ENCODE results near the gene PTPRG. TPM values are rescaled to one million over a fixed set of nuclear protein-coding genes. Genes with fewer than 3 reads are reported as not detected.
"Not testable (repeated sequence)": the region's sequence is repeated elsewhere in the genome, so short reads cannot be mapped to it uniquely, and the experiment has no call there.

PTPRG gene
- total and polyA plus RNA-seq, 2 donors, result 3.9 to 4.1 TPM

DNA sequence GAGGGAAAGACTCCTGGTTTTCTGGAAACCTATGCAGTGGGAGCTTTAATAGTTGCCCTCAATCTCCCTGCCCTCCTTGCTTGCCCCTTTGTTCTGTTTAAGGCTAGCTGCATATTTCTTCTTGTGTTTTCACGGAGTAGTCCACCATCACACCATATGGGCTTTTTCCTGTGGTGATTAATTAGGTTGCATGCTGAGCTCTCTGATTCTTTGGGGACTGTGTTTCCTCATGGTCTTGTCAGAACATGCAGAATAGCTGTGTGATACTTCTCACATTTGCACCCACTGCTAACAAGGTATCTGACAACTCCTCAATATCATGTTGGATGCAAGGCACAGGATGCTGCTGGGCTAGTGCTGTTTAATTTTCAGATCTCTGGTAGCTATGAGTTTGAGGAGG, 139.6 kb downstream of the PTPRG start:
- WGBS, result 57% methylated on average over 1 of the region's 1 CpG
- no peaks in the 10 kb centered on the region for H3K36me3 ChIP-seq (ENCODE audit: control insufficient read depth in 2 of 2, insufficient read depth in 2 of 2, low read length in 1 of 2)
- no peak for DNase-seq (ENCODE audit: low read depth in 6 of 9, low spot score in 9 of 9)

DNA sequence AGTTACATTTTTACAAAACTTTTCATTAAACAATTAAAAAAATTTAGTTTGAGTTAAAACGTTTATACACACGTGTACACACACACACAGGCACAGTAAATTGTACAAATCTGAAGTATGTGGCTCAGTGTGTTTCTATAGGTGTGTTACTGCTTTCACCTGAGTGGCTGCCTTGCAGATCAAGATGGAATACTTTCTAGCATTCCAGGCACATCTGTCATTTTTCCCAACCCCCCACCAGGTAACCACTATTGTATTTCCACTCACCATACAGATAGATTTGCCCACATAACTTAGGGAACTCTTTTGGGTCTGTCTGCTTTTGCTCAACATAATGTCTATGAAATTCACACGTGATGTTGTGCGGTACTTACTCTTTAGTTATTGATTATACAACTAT, 141.1 kb downstream of the PTPRG start:
- no peak overlapping the region for H3K4me3 ChIP-seq (ENCODE audit: low read length in 2 of 2)
- H3K9me3 ChIP-seq (ENCODE audit: control insufficient read depth in 2 of 2, insufficient read depth in 1 of 2, low read length in 1 of 2), result no peaks in the 10 kb centered on the region
- H3K27me3 ChIP-seq (ENCODE audit: control insufficient read depth in 2 of 2, insufficient read depth in 1 of 2, low read length in 1 of 2), result no peaks in the 10 kb centered on the region
- H3K36me3 ChIP-seq (ENCODE audit: control insufficient read depth in 2 of 2, insufficient read depth in 2 of 2, low read length in 1 of 2), result no peaks in the 10 kb centered on the region
- DNase-seq (ENCODE audit: low read depth in 6 of 9, low spot score in 9 of 9), result no peak
- no peaks in the 10 kb centered on the region for H3K4me1 ChIP-seq (ENCODE audit: control insufficient read depth in 2 of 2, insufficient read depth in 2 of 2, low read length in 2 of 2)
- no peak overlapping the region for H3K27ac ChIP-seq (ENCODE audit: low read depth in 1 of 2, low read length in 1 of 2)
- WGBS, result 87% methylated on average over 4 of the region's 4 CpGs

More for the DNA sequence above, 139.6 kb downstream of the PTPRG start:
- no peaks in the 10 kb centered on the region for H3K4me1 ChIP-seq (ENCODE audit: control insufficient read depth in 2 of 2, insufficient read depth in 2 of 2, low read length in 2 of 2)
- no peak overlapping the region for H3K27ac ChIP-seq (ENCODE audit: low read depth in 1 of 2, low read length in 1 of 2)
- no peak overlapping the region for H3K4me3 ChIP-seq (ENCODE audit: low read length in 2 of 2)
- no peaks in the 10 kb centered on the region for H3K27me3 ChIP-seq (ENCODE audit: control insufficient read depth in 2 of 2, insufficient read depth in 1 of 2, low read length in 1 of 2)
- H3K9me3 ChIP-seq (ENCODE audit: control insufficient read depth in 2 of 2, insufficient read depth in 1 of 2, low read length in 1 of 2), result no peaks in the 10 kb centered on the region

DNA sequence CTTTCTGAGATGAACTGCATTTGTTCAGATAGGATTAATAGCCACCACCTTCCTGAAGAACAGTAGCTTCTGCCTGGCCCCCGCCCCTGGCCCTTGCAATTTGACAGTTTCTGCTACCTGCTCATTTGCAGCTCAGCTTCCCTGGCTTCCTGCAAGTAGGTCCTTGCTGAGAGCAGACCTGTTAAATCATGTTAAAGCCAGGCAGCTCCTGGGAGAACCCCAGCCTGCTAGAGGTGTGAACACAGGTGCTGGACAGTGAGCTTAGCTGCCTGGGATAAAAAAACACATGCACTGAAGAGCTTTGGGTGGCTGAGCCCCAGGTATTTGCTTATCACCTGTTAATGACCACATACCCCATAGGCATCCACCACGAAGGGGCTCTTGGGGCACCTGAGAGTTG, 143.4 kb downstream of the PTPRG start:
- H3K4me1 ChIP-seq (ENCODE audit: control insufficient read depth in 2 of 2, insufficient read depth in 2 of 2, low read length in 2 of 2), result no peaks in the 10 kb centered on the region
- H3K4me3 ChIP-seq (ENCODE audit: low read length in 2 of 2), result no peak overlapping the region
- no peaks in the 10 kb centered on the region for H3K9me3 ChIP-seq (ENCODE audit: control insufficient read depth in 2 of 2, insufficient read depth in 1 of 2, low read length in 1 of 2)
- no peak for DNase-seq (ENCODE audit: low read depth in 6 of 9, low spot score in 9 of 9)
- WGBS, result 80% methylated on average over 2 of the region's 2 CpGs
- H3K36me3 ChIP-seq (ENCODE audit: control insufficient read depth in 2 of 2, insufficient read depth in 2 of 2, low read length in 1 of 2), result no peaks in the 10 kb centered on the region
- H3K27ac ChIP-seq (ENCODE audit: low read depth in 1 of 2, low read length in 1 of 2), result no peak overlapping the region
- H3K27me3 ChIP-seq (ENCODE audit: control insufficient read depth in 2 of 2, insufficient read depth in 1 of 2, low read length in 1 of 2), result no peaks in the 10 kb centered on the region

DNA sequence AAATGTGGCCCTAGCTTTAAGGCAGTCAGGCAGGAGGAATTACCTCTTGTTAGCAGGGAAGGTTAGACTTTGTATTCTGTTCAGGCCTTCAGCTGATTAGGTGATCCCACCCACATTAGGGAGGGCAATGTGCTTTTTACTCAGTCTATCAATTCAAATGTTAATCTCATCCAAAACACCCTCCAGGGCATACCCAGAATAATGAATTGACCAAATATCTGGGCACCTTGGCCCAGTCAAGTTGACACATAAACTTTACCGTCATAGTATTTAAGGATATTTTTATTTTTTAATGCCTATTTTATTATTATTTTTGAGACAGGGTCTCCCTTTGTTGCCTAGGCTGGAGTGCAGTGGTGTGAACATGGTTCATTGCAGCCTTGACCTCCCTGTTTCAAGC, 146.1 kb downstream of the PTPRG start:
- no peaks in the 10 kb centered on the region for H3K36me3 ChIP-seq (ENCODE audit: control insufficient read depth in 2 of 2, insufficient read depth in 2 of 2, low read length in 1 of 2)
- WGBS, result 100% methylated on average over 1 of the region's 1 CpG
- no peaks in the 10 kb centered on the region for H3K27me3 ChIP-seq (ENCODE audit: control insufficient read depth in 2 of 2, insufficient read depth in 1 of 2, low read length in 1 of 2)
- no peak overlapping the region for H3K27ac ChIP-seq (ENCODE audit: low read depth in 1 of 2, low read length in 1 of 2)
- no peak overlapping the region for H3K4me3 ChIP-seq (ENCODE audit: low read length in 2 of 2)
- DNase-seq (ENCODE audit: low read depth in 6 of 9, low spot score in 9 of 9), result no peak
- H3K9me3 ChIP-seq (ENCODE audit: control insufficient read depth in 2 of 2, insufficient read depth in 1 of 2, low read length in 1 of 2), result no peaks in the 10 kb centered on the region
- no peaks in the 10 kb centered on the region for H3K4me1 ChIP-seq (ENCODE audit: control insufficient read depth in 2 of 2, insufficient read depth in 2 of 2, low read length in 2 of 2)

DNA sequence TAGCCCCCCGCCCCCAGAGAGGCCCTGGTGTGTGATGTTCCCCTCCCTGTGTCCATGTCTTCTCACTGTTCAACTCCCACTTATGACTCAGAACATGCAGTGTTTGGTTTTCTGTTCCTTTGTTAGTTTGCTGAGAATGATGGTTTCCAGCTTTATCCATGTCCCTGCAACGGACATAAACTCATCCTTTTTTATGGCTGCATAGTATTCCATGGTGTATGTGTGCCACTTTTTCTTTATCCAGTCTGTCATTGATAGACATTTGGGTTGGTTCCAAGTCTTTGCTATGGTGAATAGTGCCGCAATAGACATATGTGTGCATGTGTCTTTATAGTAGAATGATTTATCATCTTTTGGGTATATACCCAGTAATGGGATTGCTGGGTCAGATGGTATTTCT, 149.5 kb downstream of the PTPRG start:
- H3K36me3 ChIP-seq (ENCODE audit: control insufficient read depth in 2 of 2, insufficient read depth in 2 of 2, low read length in 1 of 2); H3K27ac ChIP-seq (ENCODE audit: low read depth in 1 of 2, low read length in 1 of 2); H3K4me3 ChIP-seq (ENCODE audit: low read length in 2 of 2); H3K27me3 ChIP-seq (ENCODE audit: control insufficient read depth in 2 of 2, insufficient read depth in 1 of 2, low read length in 1 of 2); H3K9me3 ChIP-seq (ENCODE audit: control insufficient read depth in 2 of 2, insufficient read depth in 1 of 2, low read length in 1 of 2); H3K4me1 ChIP-seq (ENCODE audit: control insufficient read depth in 2 of 2, insufficient read depth in 2 of 2, low read length in 2 of 2); DNase-seq (ENCODE audit: low read depth in 6 of 9, low spot score in 9 of 9): not testable (repeated sequence)
- WGBS, result 95% methylated on average over 3 of the region's 3 CpGs

DNA sequence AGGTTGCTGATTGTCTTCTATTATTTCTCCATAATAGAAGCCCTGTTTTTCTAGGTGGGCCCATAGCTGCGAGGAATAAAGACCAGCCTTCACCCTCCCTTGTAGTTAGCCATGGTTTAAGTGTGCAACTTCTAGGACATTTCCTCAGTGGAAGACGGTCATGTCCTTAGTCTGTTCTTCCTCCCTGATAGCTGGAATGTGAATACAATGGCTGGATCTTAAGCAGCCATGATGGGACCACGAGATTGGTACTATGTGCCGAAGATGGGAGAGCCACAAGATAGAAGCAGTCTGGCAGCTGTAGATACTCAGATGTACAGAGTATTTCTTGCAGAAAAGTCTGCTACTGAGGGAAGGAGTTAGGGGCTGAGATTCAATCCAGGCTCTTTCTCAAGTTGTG, 152.9 kb downstream of the PTPRG start:
- Histone ChIP-seq H3K27me3 (ENCODE audit: control insufficient read depth in 2 of 2, insufficient read depth in 1 of 2, low read length in 1 of 2) (no peaks in the 10 kb centered on the region), H3K9me3 (ENCODE audit: control insufficient read depth in 2 of 2, insufficient read depth in 1 of 2, low read length in 1 of 2) (no peaks in the 10 kb centered on the region), H3K4me1 (ENCODE audit: control insufficient read depth in 2 of 2, insufficient read depth in 2 of 2, low read length in 2 of 2) (no peaks in the 10 kb centered on the region), H3K4me3 (ENCODE audit: low read length in 2 of 2) (no peak overlapping the region), H3K27ac (ENCODE audit: low read depth in 1 of 2, low read length in 1 of 2) (no peak overlapping the region), H3K36me3 (ENCODE audit: control insufficient read depth in 2 of 2, insufficient read depth in 2 of 2, low read length in 1 of 2) (no peaks in the 10 kb centered on the region)
- 59% methylated on average over 4 of the region's 4 CpGs for WGBS
- no peak for DNase-seq (ENCODE audit: low read depth in 6 of 9, low spot score in 9 of 9)

DNA sequence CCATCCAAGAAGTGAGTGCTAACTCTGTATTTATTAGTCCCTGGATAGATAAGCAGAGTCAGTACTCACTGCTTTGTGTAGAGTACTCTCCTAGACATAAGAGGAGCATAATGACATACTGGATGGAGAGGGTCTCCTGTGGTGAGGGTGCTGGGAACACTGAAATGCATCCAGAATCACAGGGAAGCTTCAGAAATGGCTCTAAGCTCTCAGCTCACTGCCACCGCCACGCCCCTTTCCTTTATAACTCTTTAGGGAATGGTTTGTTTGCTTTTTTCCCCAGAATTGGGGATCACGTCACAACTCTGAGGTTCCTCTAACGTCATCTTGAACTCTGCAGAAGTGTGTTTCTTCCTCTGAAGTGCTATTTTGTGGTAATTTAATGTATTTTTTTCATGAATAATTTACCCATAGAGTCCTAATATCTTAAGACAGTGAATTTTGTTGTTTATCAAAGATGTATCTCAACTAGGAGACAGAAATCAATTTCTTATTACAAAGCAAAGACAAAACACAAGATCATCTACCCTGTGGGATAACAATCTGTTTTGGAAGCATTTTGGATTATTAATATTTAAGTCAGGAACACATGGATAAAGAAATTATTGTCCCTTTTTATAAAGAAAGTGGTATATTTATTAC, 154.6 kb downstream of the PTPRG start:
- Histone ChIP-seq H3K9me3 (ENCODE audit: control insufficient read depth in 2 of 2, insufficient read depth in 1 of 2, low read length in 1 of 2) (no peaks in the 10 kb centered on the region), H3K4me1 (ENCODE audit: control insufficient read depth in 2 of 2, insufficient read depth in 2 of 2, low read length in 2 of 2) (no peaks in the 10 kb centered on the region), H3K4me3 (ENCODE audit: low read length in 2 of 2) (no peak overlapping the region), H3K27me3 (ENCODE audit: control insufficient read depth in 2 of 2, insufficient read depth in 1 of 2, low read length in 1 of 2) (no peaks in the 10 kb centered on the region), H3K27ac (ENCODE audit: low read depth in 1 of 2, low read length in 1 of 2) (no peak overlapping the region), H3K36me3 (ENCODE audit: control insufficient read depth in 2 of 2, insufficient read depth in 2 of 2, low read length in 1 of 2) (no peaks in the 10 kb centered on the region)
- no peak for DNase-seq (ENCODE audit: low read depth in 6 of 9, low spot score in 9 of 9)
- 88% methylated on average over 4 of the region's 4 CpGs for WGBS

DNA sequence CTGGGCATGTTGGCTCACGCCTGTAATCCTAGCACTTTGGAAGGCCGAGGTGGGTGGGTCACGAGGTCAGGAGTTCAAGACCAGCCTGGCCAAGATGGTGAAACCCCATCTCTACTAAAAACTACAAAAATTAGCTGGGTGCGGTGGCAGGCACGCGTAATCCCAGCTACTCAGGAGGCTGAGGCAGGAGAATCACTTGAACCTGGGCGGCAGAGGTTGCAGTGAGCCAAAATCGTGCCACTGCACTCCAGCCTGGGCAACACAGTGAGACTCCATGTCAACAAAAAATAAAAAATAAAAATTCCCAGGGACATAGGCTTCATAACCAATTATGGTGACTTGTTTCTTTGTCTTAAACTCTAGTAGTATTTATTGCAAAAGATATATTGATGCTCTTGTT, 155.3 kb downstream of the PTPRG start:
- H3K4me1 ChIP-seq (ENCODE audit: control insufficient read depth in 2 of 2, insufficient read depth in 2 of 2, low read length in 2 of 2); DNase-seq (ENCODE audit: low read depth in 6 of 9, low spot score in 9 of 9); H3K27ac ChIP-seq (ENCODE audit: low read depth in 1 of 2, low read length in 1 of 2); H3K36me3 ChIP-seq (ENCODE audit: control insufficient read depth in 2 of 2, insufficient read depth in 2 of 2, low read length in 1 of 2); H3K9me3 ChIP-seq (ENCODE audit: control insufficient read depth in 2 of 2, insufficient read depth in 1 of 2, low read length in 1 of 2); H3K4me3 ChIP-seq (ENCODE audit: low read length in 2 of 2); H3K27me3 ChIP-seq (ENCODE audit: control insufficient read depth in 2 of 2, insufficient read depth in 1 of 2, low read length in 1 of 2): not testable (repeated sequence)
- whole genome bisulfite sequencing, result 89% methylated on average over 8 of the region's 8 CpGs

DNA sequence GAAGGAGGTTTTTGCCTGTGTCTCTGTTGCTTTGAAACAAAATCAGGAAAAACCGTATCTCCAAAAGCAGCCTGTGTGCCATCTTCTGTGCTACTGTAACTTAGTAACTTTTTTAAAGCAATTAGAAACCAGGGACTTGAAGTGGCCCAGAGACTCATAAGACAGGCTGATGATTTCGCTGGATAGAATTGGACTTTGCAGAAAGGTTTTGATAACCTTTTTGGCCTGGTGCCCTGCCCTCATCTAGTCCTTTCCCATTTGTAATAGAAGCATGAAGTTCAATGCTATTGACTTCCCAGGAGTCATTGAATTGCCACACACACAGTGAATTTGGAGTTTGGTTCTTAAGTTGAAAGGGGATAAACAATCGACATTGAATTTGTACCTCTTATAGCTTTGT, 157.2 kb downstream of the PTPRG start:
- no peak for DNase-seq (ENCODE audit: low read depth in 6 of 9, low spot score in 9 of 9)
- Histone ChIP-seq H3K27ac (ENCODE audit: low read depth in 1 of 2, low read length in 1 of 2) (no peak overlapping the region), H3K27me3 (ENCODE audit: control insufficient read depth in 2 of 2, insufficient read depth in 1 of 2, low read length in 1 of 2) (no peaks in the 10 kb centered on the region), H3K4me1 (ENCODE audit: control insufficient read depth in 2 of 2, insufficient read depth in 2 of 2, low read length in 2 of 2) (no peaks in the 10 kb centered on the region), H3K9me3 (ENCODE audit: control insufficient read depth in 2 of 2, insufficient read depth in 1 of 2, low read length in 1 of 2) (no peaks in the 10 kb centered on the region), H3K4me3 (ENCODE audit: low read length in 2 of 2) (no peak overlapping the region), H3K36me3 (ENCODE audit: control insufficient read depth in 2 of 2, insufficient read depth in 2 of 2, low read length in 1 of 2) (no peaks in the 10 kb centered on the region)
- 90% methylated on average over 3 of the region's 3 CpGs for WGBS
